ENCODE measurements around the gene IRX6. TPM values are rescaled to one million over a fixed set of nuclear protein-coding genes. Genes with fewer than 3 reads are reported as not detected.

The IRX6 gene
- total and polyA plus RNA-seq, 2 of the 4 experiments (the other 2 are of a cell fraction) = not detected

GRCh38 chr16:55325458-55326109 is 1.6 kb downstream of the IRX6 start:
- no peaks in the 10 kb centered on the region for H3K9me1 ChIP-seq (ENCODE audit: insufficient read depth, low read length)
- POLR2A ChIA-PET (ENCODE audit: unreplicated experiment) = no interaction called here
- no peak overlapping the region for H3K4me2 ChIP-seq (ENCODE audit: low read depth, low read length)
- H3K27me3 ChIP-seq (ENCODE audit: control insufficient read depth, insufficient read depth, low read length) = peaks cover 38% of the 10 kb centered on the region
- intact Hi-C loops (cut with micrococcal nuclease) = no loop called here
- CTCF ChIA-PET = no interaction called here
- H3K14ac ChIP-seq (replicated peaks; ENCODE audit: low read depth, low read length) = no peak overlapping the region
- H3K18ac ChIP-seq (ENCODE audit: low read depth, low read length) = no peak overlapping the region
- no peaks in the 10 kb centered on the region for H3K36me3 ChIP-seq (ENCODE audit: control insufficient read depth, insufficient read depth, low read length)
- H4K8ac ChIP-seq (ENCODE audit: low read depth in 2 of 2, low read length in 2 of 2) = no peak overlapping the region
- DNase-seq (no peak), ATAC-seq (ENCODE audit: low read depth) (no peak)
- no TSS peak for BruUV-seq (replicated peaks)
- no peaks in the 10 kb centered on the region for H3K4me1 ChIP-seq (ENCODE audit: control insufficient read depth, insufficient read depth, low read length)
- no peak overlapping the region for H2BK120ac ChIP-seq (ENCODE audit: low read depth, low read length)
- H2AFZ ChIP-seq (replicated peaks; ENCODE audit: low read length, poor library complexity) = no peak overlapping the region
- H3K4me3 ChIP-seq (ENCODE audit: insufficient read depth, low read depth, low read length) = no peak overlapping the region
- TF ChIP-seq USF2 (IDR thresholded peaks at IDR 0.05; ENCODE audit: low read depth, low read length) = no peak
- TF ChIP-seq BHLHE40 (IDR thresholded peaks at IDR 0.05; ENCODE audit: low read depth, low read length) = no peak
- no peak for TF ChIP-seq RFX5 (IDR thresholded peaks at IDR 0.05; ENCODE audit: low read depth, low read length)
- TF ChIP-seq RCOR1 (IDR thresholded peaks at IDR 0.05; ENCODE audit: insufficient replicate concordance, low read length) = no peak
- TF ChIP-seq CHD1 (IDR thresholded peaks at IDR 0.05; ENCODE audit: low read depth, low read length) = no peak
- no peak for TF ChIP-seq POLR2A (IDR thresholded peaks at IDR 0.05; ENCODE audit: low read depth, low read length)
- no peak for TF ChIP-seq FOS (IDR thresholded peaks at IDR 0.05; ENCODE audit: low read depth, low read length)
- no peak for TF ChIP-seq MAFK (IDR thresholded peaks at IDR 0.05; ENCODE audit: low read depth, low read length)
- TF ChIP-seq CTCF (conservative IDR thresholded peaks at IDR 0.05; ENCODE audit: low read depth, low read length) = no peak
- TF ChIP-seq ELK1 (IDR thresholded peaks at IDR 0.05; ENCODE audit: borderline replicate concordance, low read depth, low read length) = no peak
- no peak for TF ChIP-seq MAZ (IDR thresholded peaks at IDR 0.05; ENCODE audit: borderline replicate concordance, low read depth, low read length)
- no peak for TF ChIP-seq CEBPB (IDR thresholded peaks at IDR 0.05; ENCODE audit: low read depth, low read length)
- TF ChIP-seq MXI1 (IDR thresholded peaks at IDR 0.05; ENCODE audit: borderline replicate concordance, low read depth, low read length) = no peak
- TF ChIP-seq NFE2L2 (IDR thresholded peaks at IDR 0.05; ENCODE audit: low read depth, low read length) = no peak
- TF ChIP-seq RAD21 (IDR thresholded peaks at IDR 0.05; ENCODE audit: low read length) = no peak
- no peak for TF ChIP-seq SMC3 (IDR thresholded peaks at IDR 0.05; ENCODE audit: low read depth, low read length)
- no peak overlapping the region for H2BK15ac ChIP-seq (ENCODE audit: low read depth, low read length)
- H3K79me1 ChIP-seq (ENCODE audit: low read depth in 1 of 2, low read length in 2 of 2) = no peaks in the 10 kb centered on the region
- no peak overlapping the region for H3K56ac ChIP-seq (ENCODE audit: extremely low read depth, insufficient read depth, low read length)
- WGBS, 2 experiments (ENCODE audit: extremely low coverage in 2 of 2, insufficient read length in 1 of 2) = no CpG with 5 or more reads among the region's 12 CpGs
- H4K5ac ChIP-seq (ENCODE audit: low read depth, low read length) = no peak overlapping the region
- no peaks in the 10 kb centered on the region for H4K20me1 ChIP-seq (ENCODE audit: insufficient read depth, low read length)
- no peak overlapping the region for H3K27ac ChIP-seq (ENCODE audit: insufficient read depth, low read length)
- no peak overlapping the region for H4K91ac ChIP-seq (ENCODE audit: insufficient read depth, low read depth, low read length)
- dilution Hi-C loops (cut with HindIII; ENCODE audit: low sequenced_read_pairs, unreplicated experiment) = no loop called here
- H3K4ac ChIP-seq (ENCODE audit: low read depth, low read length) = no peak overlapping the region
- H3K9me3 ChIP-seq (ENCODE audit: control insufficient read depth, insufficient read depth, low read length) = no peaks in the 10 kb centered on the region
- H2BK5ac ChIP-seq (ENCODE audit: low read depth, low read length, poor library complexity, severe bottlenecking) = no peak overlapping the region
- H3K23ac ChIP-seq (ENCODE audit: low read depth, low read length) = no peak overlapping the region
- no peak overlapping the region for H3K9ac ChIP-seq (ENCODE audit: low read depth, low read length)
- in situ Hi-C loops (cut with MboI; ENCODE audit: low sequenced_read_pairs) = no loop called here
- no peak overlapping the region for H2AK5ac ChIP-seq (ENCODE audit: low read depth, low read length)
- no peak overlapping the region for H2BK20ac ChIP-seq (ENCODE audit: low read depth, low read length)
- H2AK9ac ChIP-seq (replicated peaks; ENCODE audit: low read depth, low read length, poor library complexity) = no peak overlapping the region
